DOHH2 (cell line): Measurements from ENCODE around the gene DRG2.

Experiments used
- CTCF ChIP-seq: fragments of 200-600 bp; sonication (generic); IDR thresholded peaks from one replicate; pipeline ENCODE4 v1.5.1; 2014; ENCODE audit warnings: antibody characterized with exemption, mild to moderate bottlenecking, low read depth, low read length; ENCODE audit not compliant: poor library complexity, severe bottlenecking
- EZH2phosphoT487 ChIP-seq: fragments of 200-600 bp; sonication (generic); IDR thresholded peaks from 2 replicates; pipeline ENCODE4 v1.6.1; 2017; ENCODE audit warnings: borderline replicate concordance, mild to moderate bottlenecking, antibody characterized with exemption, low read length, moderate library complexity, mixed read lengths

- TF ChIP-seq CTCF (no peak), EZH2phosphoT487 (no peak)
Measured at GRCh38 chr17:18042983-18043382, 44.8 kb upstream of the DRG2 start.
